Stimulated activated CD8-positive, alpha-beta memory T cell treated with anti-CD3 and anti-CD28 coated beads, Interleukin-15, amount 100 ng/mL, for 1 hour (primary cell): ENCODE data around the gene ERC2.

Source experiments
- DNase-seq: peaks from one replicate; pipeline ENCODE4 v3.0.0-alpha.2; 2020; ENCODE audit warnings: low read depth

Gene ERC2

GRCh38 chr3:55476515-55476914, 991.8 kb downstream of the ERC2 start:
- DNase-seq: no peak

- no peak for DNase-seq
Observed at GRCh38 chr3:55474213-55474632, 994.0 kb downstream of the ERC2 start.

- no peak for DNase-seq
Observed at GRCh38 chr3:55473788-55474187, 994.5 kb downstream of the ERC2 start.

GRCh38 chr3:55471522-55472280, 996.6 kb downstream of the ERC2 start:
- DNase-seq: no peak

GRCh38 chr3:55471084-55471483, 997.2 kb downstream of the ERC2 start:
- no peak for DNase-seq

GRCh38 chr3:55469957-55470526, 998.2 kb downstream of the ERC2 start:
- DNase-seq: no peak

- DNase-seq: no peak
Observed at GRCh38 chr3:55468251-55468650, 1000.0 kb downstream of the ERC2 start.

GRCh38 chr3:55467099-55467498, 1001.2 kb downstream of the ERC2 start:
- DNase-seq: no peak

- no peak for DNase-seq
Observed at GRCh38 chr3:55466526-55466925, 1001.7 kb downstream of the ERC2 start.

GRCh38 chr3:55461896-55462295, 1006.4 kb downstream of the ERC2 start:
- DNase-seq: no peak

- no peak for DNase-seq
Observed at GRCh38 chr3:55459838-55460237, 1008.4 kb downstream of the ERC2 start.
